Measurements from ENCODE around the gene CCDC158.

Gene CCDC158

GRCh38 chr4:76420762-76421581 lies at the start of gene CCDC158:
Gene CCDC158, minus strand, starts transcription at chr4:76421141. Its CDS starts 17,934 bp downstream, at chr4:76403207.
- no peak for DNase-seq (ENCODE audit: low read depth)
- peak within 1 kb of the TSS; percentile 48 for H3K4me3 ChIP-seq (ENCODE audit: low read length)
- peak; percentile 11 for TF ChIP-seq CTCF (conservative IDR thresholded peaks at IDR 0.05; ENCODE audit: low read depth, low read length)

- no peak overlapping the region for H3K4me3 ChIP-seq (ENCODE audit: low read length)
- TF ChIP-seq CTCF (conservative IDR thresholded peaks at IDR 0.05; ENCODE audit: low read depth, low read length): no peak
- no peak for DNase-seq (ENCODE audit: low read depth)
Measured at GRCh38 chr4:76470532-76470931, 49.6 kb upstream of the CCDC158 start.

GRCh38 chr4:76470064-76470463 lies 49.1 kb upstream of the CCDC158 start:
- H3K4me3 ChIP-seq (ENCODE audit: low read length): no peak overlapping the region
- no peak for TF ChIP-seq CTCF (conservative IDR thresholded peaks at IDR 0.05; ENCODE audit: low read depth, low read length)
- no peak for DNase-seq (ENCODE audit: low read depth)

- no peak overlapping the region for H3K4me3 ChIP-seq (ENCODE audit: low read length)
- no peak for TF ChIP-seq CTCF (conservative IDR thresholded peaks at IDR 0.05; ENCODE audit: low read depth, low read length)
- no peak for DNase-seq (ENCODE audit: low read depth)
Measured at GRCh38 chr4:76463568-76463967, 42.6 kb upstream of the CCDC158 start.

- peak; percentile 94 for DNase-seq (ENCODE audit: low read depth)
- no peak for TF ChIP-seq CTCF (conservative IDR thresholded peaks at IDR 0.05; ENCODE audit: low read depth, low read length)
- peak overlapping the region; percentile 35 for H3K4me3 ChIP-seq (ENCODE audit: low read length)
Measured at GRCh38 chr4:76459291-76459723, 38.4 kb upstream of the CCDC158 start.

- H3K4me3 ChIP-seq (ENCODE audit: low read length): peak overlapping the region; percentile 22
- DNase-seq (ENCODE audit: low read depth): no peak
- TF ChIP-seq CTCF (conservative IDR thresholded peaks at IDR 0.05; ENCODE audit: low read depth, low read length): no peak
Measured at GRCh38 chr4:76458825-76459224, 37.9 kb upstream of the CCDC158 start.

GRCh38 chr4:76458297-76458696 lies 37.4 kb upstream of the CCDC158 start:
- DNase-seq (ENCODE audit: low read depth): no peak
- no peak for TF ChIP-seq CTCF (conservative IDR thresholded peaks at IDR 0.05; ENCODE audit: low read depth, low read length)
- H3K4me3 ChIP-seq (ENCODE audit: low read length): no peak overlapping the region

Data from retinal pigment epithelial cell (primary cell).